Measurements from ENCODE around the gene SLCO1A2. TPM values are rescaled to one million over a fixed set of nuclear protein-coding genes. Genes with fewer than 3 reads are reported as not detected.

The SLCO1A2 gene
- total and polyA plus RNA-seq, 2 experiments from 2014 or later = 10.2 to 10.8 TPM

GRCh38 chr12:21353487-21353886, 18.8 kb upstream of the SLCO1A2 start:
- Mint-ChIP-seq H3K9me3 (no peaks in the 10 kb centered on the region), H3K36me3 (ENCODE audit: low read depth) (no peaks in the 10 kb centered on the region), H3K4me1 (peaks cover 16% of the 10 kb centered on the region), H3K27me3 (ENCODE audit: insufficient read depth, low read depth, poor library complexity) (no peaks in the 10 kb centered on the region), H3K27ac (0 out of 2 replicates have a peak overlapping the region, but pooled peaks have one; percentile 61), H3K4me3 (no peak overlapping the region)
- DNase-seq (ENCODE audit: low spot score) (no peak), ATAC-seq (peak; percentile 32; the same call in 2 of the 3 replicates)
- Histone ChIP-seq H4K20me1 (replicated peaks; ENCODE audit: insufficient read depth) (no peaks in the 10 kb centered on the region), H3K4me1 (ENCODE audit: insufficient read depth) (peaks cover 5% of the 10 kb centered on the region; the same call in 1 of the 2 replicates), H3K27me3 (ENCODE audit: insufficient read depth) (no peaks in the 10 kb centered on the region), H3K4me2 (no peak overlapping the region), H3K79me2 (replicated peaks; ENCODE audit: insufficient read depth) (no peaks in the 10 kb centered on the region), H3K36me3 (ENCODE audit: insufficient read depth) (no peaks in the 10 kb centered on the region), H3K9me2 (ENCODE audit: insufficient read depth) (no peaks in the 10 kb centered on the region), H3K27ac (ENCODE audit: low read depth) (no peak overlapping the region), H3F3A (replicated peaks; ENCODE audit: low read depth) (no peaks in the 10 kb centered on the region), H2AFZ (no peak overlapping the region), H3K4me3 (no peak overlapping the region)
- TF ChIP-seq ETS1 (IDR thresholded peaks at IDR 0.05) (no peak), ZNF331 (CRISPR knock-in tag; IDR thresholded peaks at IDR 0.05; ENCODE audit: low read depth) (no peak)

GRCh38 chr12:21350975-21351374, 16.3 kb upstream of the SLCO1A2 start:
- H3F3A ChIP-seq (replicated peaks; ENCODE audit: low read depth) = no peaks in the 10 kb centered on the region
- ATAC-seq = no peak
- H3K4me3 ChIP-seq = no peak overlapping the region
- H3K27me3 ChIP-seq (ENCODE audit: insufficient read depth) = no peaks in the 10 kb centered on the region
- Mint-ChIP-seq H3K27me3 (ENCODE audit: insufficient read depth, low read depth, poor library complexity) (no peaks in the 10 kb centered on the region), H3K4me1 (peaks cover 15% of the 10 kb centered on the region), H3K4me3 (no peak overlapping the region), H3K36me3 (ENCODE audit: low read depth) (no peaks in the 10 kb centered on the region), H3K9me3 (no peaks in the 10 kb centered on the region), H3K27ac (no peak overlapping the region)
- no peak for DNase-seq (ENCODE audit: low spot score)
- no peak overlapping the region for H2AFZ ChIP-seq
- no peaks in the 10 kb centered on the region for H4K20me1 ChIP-seq (replicated peaks; ENCODE audit: insufficient read depth)
- no peak overlapping the region for H3K4me2 ChIP-seq
- H3K9me2 ChIP-seq (ENCODE audit: insufficient read depth) = no peaks in the 10 kb centered on the region
- no peaks in the 10 kb centered on the region; the same call in 1 of the 2 replicates for H3K4me1 ChIP-seq (ENCODE audit: insufficient read depth)
- no peaks in the 10 kb centered on the region for H3K36me3 ChIP-seq (ENCODE audit: insufficient read depth)
- H3K27ac ChIP-seq (ENCODE audit: low read depth) = no peak overlapping the region
- no peaks in the 10 kb centered on the region for H3K79me2 ChIP-seq (replicated peaks; ENCODE audit: insufficient read depth)
- TF ChIP-seq STAT1 (IDR thresholded peaks at IDR 0.05; ENCODE audit: unreplicated experiment) (no peak), ETS1 (IDR thresholded peaks at IDR 0.05) (no peak), CREB1 (CRISPR knock-in tag; IDR thresholded peaks at IDR 0.05; ENCODE audit: low read depth) (no peak), ZNF462 (CRISPR knock-in tag; IDR thresholded peaks at IDR 0.05) (no peak), JUNB (IDR thresholded peaks at IDR 0.05; ENCODE audit: unreplicated experiment) (no peak), ZNF331 (CRISPR knock-in tag; IDR thresholded peaks at IDR 0.05; ENCODE audit: low read depth) (no peak), EZH2 (IDR thresholded peaks at IDR 0.05; ENCODE audit: low read depth, unreplicated experiment) (no peak), REST (IDR thresholded peaks at IDR 0.05; ENCODE audit: unreplicated experiment) (no peak), ZNF114 (CRISPR knock-in tag; IDR thresholded peaks at IDR 0.05) (no peak)

Data from GM23338 (cell line).